NT2/D1 (cell line): Measurements from ENCODE around the gene TRAF7.
"Not testable (repeated sequence)": the region's sequence is repeated elsewhere in the genome, so short reads cannot be mapped to it uniquely, and the experiment has no call there.

ENCODE experiments used
- DNase-seq: peaks from one replicate; pipeline ENCODE4 v3.0.0-alpha.2; 2011; ENCODE audit warnings: low read depth, low spot score
- H3K27me3 ChIP-seq: 2 replicates; pipeline ENCODE4 v1.6.0; 2011; ENCODE audit warnings: mild to moderate bottlenecking; ENCODE audit not compliant: insufficient read length, insufficient read depth
- H3K36me3 ChIP-seq: 2 replicates; pipeline ENCODE4 v1.6.1; 2011; ENCODE audit warnings: mild to moderate bottlenecking, low read length, mixed read lengths; ENCODE audit not compliant: insufficient read depth, insufficient read length
- H3K4me1 ChIP-seq: 2 replicates; pipeline ENCODE4 v1.5.1; 2011; ENCODE audit not compliant: insufficient read depth, insufficient read length
- H3K4me3 ChIP-seq: 2 replicates; pipeline ENCODE4 v1.5.1; 2011; ENCODE audit warnings: low read depth; ENCODE audit not compliant: insufficient read length
- H3K9ac ChIP-seq: 2 replicates; pipeline ENCODE4 v1.6.0; 2011; ENCODE audit warnings: low read depth; ENCODE audit not compliant: insufficient read length
- H3K9me3 ChIP-seq: 2 replicates; pipeline ENCODE4 v1.5.1; 2011; ENCODE audit warnings: mild to moderate bottlenecking, low read length; ENCODE audit not compliant: insufficient read depth
- SUZ12 ChIP-seq: IDR thresholded peaks from 2 replicates; pipeline ENCODE4 v1.6.1; 2011; ENCODE audit not compliant: insufficient read length, insufficient read depth; ENCODE audit errors: extremely low read depth
- YY1 ChIP-seq: IDR thresholded peaks from 2 replicates; pipeline ENCODE4 v1.6.1; 2011; ENCODE audit not compliant: insufficient read length, insufficient read depth
- ZNF274 ChIP-seq: IDR thresholded peaks from 2 replicates; pipeline ENCODE4 v1.6.1; 2011; ENCODE audit warnings: mild to moderate bottlenecking, low read depth, low read length

TRAF7 gene

DNA sequence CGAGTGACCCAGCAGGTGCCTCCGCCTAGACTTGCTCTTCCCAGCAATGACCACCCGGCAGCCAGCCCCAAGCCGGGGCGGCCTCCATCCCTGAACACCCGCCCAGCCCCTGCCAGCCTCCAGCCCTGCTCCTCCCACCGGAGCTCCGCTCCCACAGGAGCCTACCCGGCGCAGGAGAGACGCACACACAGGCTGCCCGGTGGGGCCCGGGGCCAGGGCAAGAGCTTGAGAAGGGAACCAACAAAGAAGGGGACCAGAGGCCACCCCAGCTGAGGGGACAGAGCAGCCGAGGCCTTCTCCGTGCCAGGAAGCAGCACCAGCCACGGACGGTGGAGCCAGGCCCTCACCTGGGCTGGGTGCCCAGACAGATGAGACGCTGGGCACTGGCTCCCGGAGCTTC is 33.7 kb upstream of the TRAF7 start:
- Histone ChIP-seq H3K4me3 (no peak overlapping the region), H3K27me3 (no peaks in the 10 kb centered on the region), H3K9me3 (no peaks in the 10 kb centered on the region), H3K9ac (no peak overlapping the region), H3K4me1 (peaks cover 22% of the 10 kb centered on the region), H3K36me3 (peaks cover 5% of the 10 kb centered on the region)
- no peak for TF ChIP-seq YY1
- no peak for TF ChIP-seq SUZ12
- TF ChIP-seq ZNF274: no peak
- no peak for DNase-seq

DNA sequence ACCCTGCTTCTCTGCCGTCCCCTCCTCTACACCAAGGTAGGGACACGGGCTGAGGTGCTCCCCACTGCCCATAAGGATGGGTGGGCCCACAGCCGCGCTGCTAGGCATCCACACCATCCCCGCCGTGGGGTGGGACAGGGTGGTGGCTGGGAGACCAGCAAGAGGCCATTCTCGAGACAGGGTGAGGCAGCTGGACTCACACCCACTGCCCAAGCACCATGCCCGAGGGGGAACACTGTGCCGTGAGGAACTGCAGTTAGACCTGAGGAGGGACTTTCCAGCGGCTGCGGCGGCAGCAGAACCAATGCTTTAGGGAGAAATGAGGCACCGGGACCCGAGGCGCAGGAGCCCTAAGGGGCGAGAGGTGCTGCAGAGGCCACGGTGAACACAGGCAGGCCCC is 33.2 kb upstream of the TRAF7 start:
- no peaks in the 10 kb centered on the region for H3K9me3 ChIP-seq
- no peaks in the 10 kb centered on the region for H3K27me3 ChIP-seq
- H3K4me3 ChIP-seq: no peak overlapping the region
- peaks cover 27% of the 10 kb centered on the region for H3K4me1 ChIP-seq
- DNase-seq: no peak
- no peak overlapping the region for H3K9ac ChIP-seq
- no peak for TF ChIP-seq ZNF274
- no peak for TF ChIP-seq YY1
- TF ChIP-seq SUZ12: no peak
- peaks cover 5% of the 10 kb centered on the region for H3K36me3 ChIP-seq

DNA sequence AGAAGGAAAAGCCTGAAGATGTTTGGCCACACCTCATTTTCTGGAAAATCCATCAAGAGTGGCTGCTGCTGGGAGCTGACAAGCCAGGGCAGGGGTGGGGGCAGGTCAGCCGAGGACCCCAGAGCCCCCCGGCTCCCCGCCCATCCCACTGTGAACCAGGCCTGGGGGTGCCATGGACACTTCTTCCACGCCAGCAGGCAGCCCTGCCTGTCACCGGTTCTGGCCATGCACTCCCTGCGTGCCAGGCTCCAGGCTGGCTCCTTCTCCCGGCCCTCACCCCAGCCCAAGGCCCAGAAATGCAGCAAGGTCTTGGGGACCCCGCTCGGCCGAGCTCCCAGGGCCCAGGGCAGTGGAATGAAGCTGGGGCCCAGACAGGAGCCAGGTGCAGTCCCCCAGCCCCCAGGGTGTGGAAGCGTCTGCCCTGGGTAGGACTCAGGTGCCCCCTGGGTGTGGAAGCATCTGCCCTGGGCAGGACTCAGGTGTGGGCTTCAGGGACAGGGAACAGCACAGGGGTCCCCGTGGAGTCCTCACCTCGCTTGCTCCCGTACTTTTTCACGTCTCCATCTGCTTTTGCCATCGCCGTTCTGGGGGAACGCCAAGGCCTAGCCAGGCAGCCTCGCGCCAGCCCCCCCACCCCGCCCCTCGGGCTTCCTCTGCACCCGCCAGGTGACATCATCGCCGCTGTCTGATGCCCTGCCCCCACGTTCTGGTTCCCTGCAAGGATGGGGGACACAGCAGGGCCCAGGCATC is 32.5 kb upstream of the TRAF7 start:
- not testable (repeated sequence) for H3K27me3 ChIP-seq, H3K9me3 ChIP-seq, H3K4me3 ChIP-seq, H3K36me3 ChIP-seq, H3K9ac ChIP-seq, DNase-seq
- peaks cover 27% of the 10 kb centered on the region for H3K4me1 ChIP-seq

DNA sequence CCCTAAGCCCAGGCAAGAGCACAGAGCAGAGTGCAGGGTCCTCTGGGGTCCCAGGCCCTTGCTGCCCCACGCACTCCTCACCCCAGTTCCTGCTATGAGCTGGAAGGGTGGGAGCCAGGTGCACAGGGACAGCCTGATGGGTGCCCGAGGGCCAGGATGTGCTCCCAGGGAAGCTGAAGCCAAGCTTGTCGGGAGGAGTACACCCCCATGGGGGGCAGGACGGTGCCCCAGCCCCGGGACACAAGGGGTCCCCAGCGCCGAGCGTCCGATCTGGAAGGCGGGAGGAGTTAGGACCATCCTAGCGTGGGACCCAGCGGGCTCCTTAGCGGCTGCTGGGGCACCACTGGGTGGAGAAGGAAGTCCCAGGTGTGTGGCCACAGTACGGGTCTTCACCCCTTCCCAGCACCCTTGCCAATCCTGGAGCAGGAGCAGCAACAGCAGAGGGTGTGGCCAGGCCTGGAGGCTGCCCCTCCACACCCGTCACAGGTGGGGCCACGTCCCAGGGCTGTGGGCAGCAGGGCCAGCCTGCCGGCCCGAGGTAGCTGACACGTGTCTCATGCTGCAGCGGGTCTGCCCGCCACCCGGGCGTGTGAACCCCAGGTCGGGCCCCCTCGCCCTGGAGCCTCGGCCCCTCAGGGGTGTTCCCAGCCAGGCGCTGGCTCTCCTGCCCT is 31.7 kb upstream of the TRAF7 start:
- peaks cover 27% of the 10 kb centered on the region for H3K4me1 ChIP-seq
- not testable (repeated sequence) for H3K9ac ChIP-seq, H3K4me3 ChIP-seq, DNase-seq, H3K9me3 ChIP-seq, H3K36me3 ChIP-seq, H3K27me3 ChIP-seq

DNA sequence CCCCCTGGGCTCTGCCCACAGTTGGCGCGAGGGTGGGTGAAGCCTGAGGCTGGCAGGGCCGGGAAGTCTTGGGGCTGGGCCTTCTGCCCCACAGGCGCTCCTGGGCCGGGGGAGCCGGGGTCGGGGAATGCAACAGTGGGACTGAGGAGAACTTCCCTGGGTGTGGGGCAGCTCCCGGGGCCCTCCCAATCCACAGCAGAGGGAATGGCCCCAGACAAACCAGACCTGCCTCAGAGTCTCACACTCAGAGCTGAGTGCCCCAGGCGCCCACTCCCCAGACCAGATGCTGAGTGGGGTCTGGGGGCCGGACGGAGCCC is 31.2 kb upstream of the TRAF7 start:
- H3K36me3 ChIP-seq, H3K27me3 ChIP-seq, DNase-seq, H3K9me3 ChIP-seq: not testable (repeated sequence)
- Histone ChIP-seq H3K4me3 (peak overlapping the region; percentile 26), H3K9ac (peak overlapping the region; percentile 76), H3K4me1 (peaks cover 27% of the 10 kb centered on the region)

DNA sequence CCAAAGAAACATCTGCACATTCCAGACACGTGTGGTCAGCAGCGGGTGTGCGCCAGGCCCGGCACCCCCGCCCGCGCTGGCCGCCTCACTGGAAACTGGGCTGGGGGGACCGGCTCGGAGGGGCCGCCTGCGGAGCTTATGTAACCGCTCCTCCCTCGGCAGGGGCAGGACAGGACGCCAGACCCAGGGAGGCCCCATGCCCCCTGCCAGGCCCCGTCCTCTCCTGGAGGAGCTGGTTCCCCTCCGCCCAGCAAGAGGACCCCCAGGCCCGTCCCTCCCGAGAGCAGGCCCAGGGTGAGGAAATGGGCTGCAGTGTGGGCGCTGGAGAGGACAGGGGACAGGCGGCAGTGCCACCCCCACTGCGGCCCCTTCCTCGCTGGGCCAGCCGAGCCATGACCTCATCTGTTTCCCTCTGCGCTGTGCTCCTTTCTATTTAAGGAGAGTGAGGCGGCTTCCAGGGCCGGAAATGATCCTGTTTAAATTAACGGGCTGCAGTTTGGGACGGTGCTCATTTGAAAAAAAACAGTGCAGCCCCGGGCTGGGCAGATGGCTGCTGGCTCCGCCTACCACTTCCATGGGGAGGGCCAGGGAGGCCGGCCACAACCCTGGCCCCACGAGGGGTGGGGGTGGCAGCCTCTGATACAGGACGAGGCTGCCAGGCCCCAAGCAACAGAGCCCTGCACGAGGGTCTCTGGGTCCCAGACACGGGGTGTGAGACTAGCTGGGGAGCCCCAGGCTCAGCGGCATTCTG is 30.7 kb upstream of the TRAF7 start:
- not testable (repeated sequence) for H3K9me3 ChIP-seq, H3K27me3 ChIP-seq, H3K36me3 ChIP-seq
- Histone ChIP-seq H3K4me1 (peaks cover 27% of the 10 kb centered on the region), H3K9ac (peak overlapping the region; percentile 76), H3K4me3 (peak overlapping the region; percentile 26)
- peak; percentile 38 for DNase-seq

DNA sequence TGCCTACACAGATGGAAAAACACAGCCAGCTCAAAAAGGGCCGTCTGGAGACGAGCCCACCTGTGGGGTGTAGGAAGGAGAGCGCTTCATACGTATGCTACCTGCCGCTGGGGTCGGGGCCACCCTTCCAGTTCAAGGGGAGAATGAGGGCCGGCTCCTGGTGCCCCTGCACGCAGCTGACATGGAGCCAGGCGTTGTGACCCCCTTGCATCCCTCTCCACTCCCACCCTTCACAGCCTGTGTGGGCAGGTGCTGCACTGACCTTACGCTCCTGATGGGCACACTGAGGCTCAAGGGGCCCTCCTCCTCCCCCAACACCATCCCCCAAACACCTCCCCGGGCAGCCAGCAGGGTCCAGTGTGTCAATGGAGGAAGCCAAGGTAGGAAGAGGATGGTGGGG is 30.0 kb upstream of the TRAF7 start:
- not testable (repeated sequence) for H3K36me3 ChIP-seq, H3K9me3 ChIP-seq, DNase-seq, H3K27me3 ChIP-seq
- Histone ChIP-seq H3K9ac (peak overlapping the region; percentile 76), H3K4me1 (peaks cover 27% of the 10 kb centered on the region), H3K4me3 (peak overlapping the region; percentile 15)

DNA sequence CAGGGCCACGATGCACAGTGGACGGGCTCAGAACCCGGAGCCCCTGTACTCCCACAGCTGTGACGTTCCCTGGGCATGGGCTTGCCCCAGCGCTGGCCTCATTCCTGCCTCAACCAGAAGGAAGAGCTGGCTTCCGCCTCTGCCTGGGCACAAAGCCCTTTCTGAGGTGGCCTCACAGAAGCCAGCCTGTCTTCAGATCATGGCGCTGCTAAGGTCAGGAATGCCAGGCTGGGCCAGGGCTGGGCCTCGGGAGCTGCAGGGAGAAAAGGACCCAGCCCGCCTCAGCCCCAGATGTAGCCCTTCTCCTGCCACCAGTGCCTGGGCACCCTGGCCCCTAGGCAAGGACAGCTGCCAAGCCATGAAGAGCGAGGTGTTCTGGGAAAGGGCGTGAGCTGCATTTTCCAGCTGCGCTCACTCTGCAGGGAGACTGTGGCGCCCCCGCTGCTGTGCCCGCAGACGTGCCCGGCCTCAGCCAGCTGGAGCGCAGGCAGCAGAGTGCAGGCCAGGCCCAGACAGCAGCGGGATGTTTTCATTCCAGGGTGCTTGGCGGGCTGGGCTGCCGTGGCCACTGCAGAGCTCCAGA is 29.3 kb upstream of the TRAF7 start:
- not testable (repeated sequence) for H3K27me3 ChIP-seq, DNase-seq, H3K4me3 ChIP-seq, H3K9me3 ChIP-seq, H3K36me3 ChIP-seq, H3K9ac ChIP-seq
- peaks cover 27% of the 10 kb centered on the region for H3K4me1 ChIP-seq

DNA sequence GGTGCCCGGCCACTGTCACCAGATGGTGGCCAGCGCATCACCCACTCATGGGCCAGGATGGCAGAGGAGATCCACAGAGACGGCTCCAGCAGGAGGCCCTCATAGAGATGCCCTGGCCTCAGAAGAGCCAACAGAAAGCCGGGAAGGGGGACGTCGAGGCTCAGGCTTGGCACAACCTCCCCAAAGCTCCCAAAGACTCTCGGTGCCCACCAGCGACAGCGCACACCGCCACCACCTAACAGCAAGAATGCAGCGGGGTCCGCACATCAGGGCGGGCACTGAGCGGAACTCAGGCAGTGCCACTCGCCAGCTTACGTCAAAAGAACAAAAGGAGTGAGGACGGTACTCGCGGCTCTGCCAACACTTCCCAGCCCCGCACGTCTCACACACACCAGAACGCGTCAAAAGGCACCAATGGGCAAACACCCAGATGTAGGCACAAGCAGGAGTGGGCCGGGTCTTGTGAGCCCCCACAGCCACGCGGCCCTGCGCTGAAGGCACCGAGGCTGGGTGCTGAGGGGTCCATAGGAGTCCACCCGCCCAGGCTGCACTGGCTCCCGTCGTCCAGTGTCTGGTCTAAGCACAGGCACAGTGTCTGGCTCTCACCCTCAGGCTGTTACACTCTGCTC is 28.5 kb upstream of the TRAF7 start:
- not testable (repeated sequence) for DNase-seq, H3K27me3 ChIP-seq, H3K4me3 ChIP-seq, H3K9me3 ChIP-seq, H3K36me3 ChIP-seq
- Histone ChIP-seq H3K9ac (peak overlapping the region; percentile 42), H3K4me1 (peaks cover 22% of the 10 kb centered on the region)

DNA sequence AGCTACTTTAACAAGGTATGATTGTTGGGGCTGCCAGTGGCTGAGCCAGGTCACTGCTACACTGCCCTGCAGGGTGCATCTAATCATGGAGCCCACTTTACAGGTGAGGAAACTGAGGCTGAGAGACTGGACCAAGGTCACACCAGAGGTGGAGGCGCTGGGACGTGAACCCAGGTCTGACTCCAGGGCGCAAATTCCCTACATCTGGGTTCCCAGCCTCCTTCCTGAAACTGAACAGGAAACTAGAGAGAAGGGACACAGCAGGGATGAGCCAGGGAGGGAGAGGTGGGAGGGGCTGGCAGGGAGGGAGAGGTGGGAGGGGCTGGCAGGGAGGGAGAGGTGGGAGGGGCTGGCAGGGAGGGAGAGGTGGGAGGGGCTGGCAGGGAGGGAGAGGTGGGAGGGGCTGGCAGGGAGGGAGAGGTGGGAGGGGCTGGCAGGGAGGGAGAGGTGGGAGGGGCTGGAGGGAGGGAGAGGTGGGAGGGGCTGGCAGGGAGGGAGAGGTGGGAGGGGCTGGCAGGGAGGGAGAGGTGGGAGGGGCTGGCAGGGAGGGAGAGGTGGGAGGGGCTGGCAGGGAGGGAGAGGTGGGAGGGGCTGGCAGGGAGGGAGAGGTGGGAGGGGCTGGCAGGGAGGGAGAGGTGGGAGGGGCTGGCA is 27.8 kb upstream of the TRAF7 start:
- H3K4me1 ChIP-seq: peaks cover 22% of the 10 kb centered on the region
- not testable (repeated sequence) for H3K9ac ChIP-seq, H3K36me3 ChIP-seq, H3K9me3 ChIP-seq, H3K27me3 ChIP-seq, H3K4me3 ChIP-seq
- DNase-seq: peak; percentile 58
